HUES6 (cell line): ENCODE results near the gene TPH2.

ENCODE experiments used
- H3K27ac ChIP-seq: 2 replicates; pipeline ENCODE4 v1.7.0; 2013; ENCODE audit warnings: low read depth, mild to moderate bottlenecking, low read length, inconsistent platforms
- H3K27me3 ChIP-seq: 2 replicates; pipeline ENCODE4 v1.6.1; 2013; ENCODE audit warnings: low read length; ENCODE audit not compliant: control insufficient read depth, insufficient read depth
- H3K36me3 ChIP-seq: 2 replicates; pipeline ENCODE4 v1.6.1; 2013; ENCODE audit warnings: low read length; ENCODE audit not compliant: control insufficient read depth, insufficient read depth
- H3K4me1 ChIP-seq: 2 replicates; pipeline ENCODE4 v1.6.1; 2013; ENCODE audit warnings: low read length; ENCODE audit not compliant: control insufficient read depth, insufficient read depth
- H3K4me3 ChIP-seq: 2 replicates; pipeline ENCODE4 v1.5.1; 2013; ENCODE audit warnings: low read depth, low read length
- H3K9ac ChIP-seq: one replicate; pipeline ENCODE4 v1.6.1; 2013; ENCODE audit warnings: mild to moderate bottlenecking, low read length
- H3K9me3 ChIP-seq: 2 replicates; pipeline ENCODE4 v1.6.1; 2013; ENCODE audit warnings: low read depth, low read length; ENCODE audit not compliant: control insufficient read depth, insufficient read depth

TPH2 gene

GRCh38 chr12:72071030-72071429 is 132.4 kb downstream of the TPH2 start:
- Histone ChIP-seq H3K27ac (no peak overlapping the region), H3K36me3 (no peaks in the 10 kb centered on the region), H3K27me3 (no peaks in the 10 kb centered on the region), H3K4me3 (no peak overlapping the region), H3K4me1 (no peaks in the 10 kb centered on the region), H3K9me3 (peaks cover 30% of the 10 kb centered on the region), H3K9ac (no peak overlapping the region)

- Histone ChIP-seq H3K27ac (no peak overlapping the region), H3K9me3 (peaks cover 30% of the 10 kb centered on the region), H3K27me3 (no peaks in the 10 kb centered on the region), H3K4me1 (no peaks in the 10 kb centered on the region), H3K36me3 (no peaks in the 10 kb centered on the region), H3K9ac (no peak overlapping the region), H3K4me3 (no peak overlapping the region)
Measured at GRCh38 chr12:72072592-72073212, 134.1 kb downstream of the TPH2 start.

GRCh38 chr12:72074065-72074464 is 135.4 kb downstream of the TPH2 start:
- Histone ChIP-seq H3K9me3 (peaks cover 28% of the 10 kb centered on the region), H3K27ac (no peak overlapping the region), H3K4me1 (no peaks in the 10 kb centered on the region), H3K9ac (no peak overlapping the region), H3K36me3 (no peaks in the 10 kb centered on the region), H3K4me3 (no peak overlapping the region), H3K27me3 (no peaks in the 10 kb centered on the region)

GRCh38 chr12:72074956-72075355 is 136.3 kb downstream of the TPH2 start:
- Histone ChIP-seq H3K4me3 (no peak overlapping the region), H3K27ac (no peak overlapping the region), H3K4me1 (no peaks in the 10 kb centered on the region), H3K9me3 (peaks cover 27% of the 10 kb centered on the region), H3K9ac (no peak overlapping the region), H3K27me3 (no peaks in the 10 kb centered on the region), H3K36me3 (no peaks in the 10 kb centered on the region)

- H3K27ac ChIP-seq, result no peak overlapping the region
- H3K9ac ChIP-seq, result no peak overlapping the region
- H3K36me3 ChIP-seq, result no peaks in the 10 kb centered on the region
- H3K27me3 ChIP-seq, result no peaks in the 10 kb centered on the region
- peaks cover 22% of the 10 kb centered on the region for H3K9me3 ChIP-seq
- H3K4me1 ChIP-seq, result no peaks in the 10 kb centered on the region
- no peak overlapping the region for H3K4me3 ChIP-seq
Measured at GRCh38 chr12:72075401-72075800, 136.8 kb downstream of the TPH2 start.

GRCh38 chr12:72075891-72076557 is 137.4 kb downstream of the TPH2 start:
- no peaks in the 10 kb centered on the region for H3K4me1 ChIP-seq
- H3K9ac ChIP-seq, result no peak overlapping the region
- H3K27ac ChIP-seq, result no peak overlapping the region
- no peaks in the 10 kb centered on the region for H3K36me3 ChIP-seq
- H3K27me3 ChIP-seq, result no peaks in the 10 kb centered on the region
- peaks cover 16% of the 10 kb centered on the region for H3K9me3 ChIP-seq
- H3K4me3 ChIP-seq, result no peak overlapping the region

GRCh38 chr12:72076558-72076915 is 137.9 kb downstream of the TPH2 start:
- Histone ChIP-seq H3K9ac (no peak overlapping the region), H3K27me3 (no peaks in the 10 kb centered on the region), H3K4me3 (no peak overlapping the region), H3K36me3 (no peaks in the 10 kb centered on the region), H3K9me3 (peaks cover 11% of the 10 kb centered on the region), H3K4me1 (no peaks in the 10 kb centered on the region), H3K27ac (no peak overlapping the region)

- H3K36me3 ChIP-seq, result no peaks in the 10 kb centered on the region
- no peak overlapping the region for H3K9ac ChIP-seq
Measured at GRCh38 chr12:72077111-72077820, 138.6 kb downstream of the TPH2 start.

GRCh38 chr12:72081777-72082176 is 143.1 kb downstream of the TPH2 start:
- no peaks in the 10 kb centered on the region for H3K9me3 ChIP-seq
- no peak overlapping the region for H3K4me3 ChIP-seq
- H3K27me3 ChIP-seq, result no peaks in the 10 kb centered on the region
- H3K9ac ChIP-seq, result no peak overlapping the region
- H3K36me3 ChIP-seq, result no peaks in the 10 kb centered on the region
- H3K4me1 ChIP-seq, result peaks cover 13% of the 10 kb centered on the region
- no peak overlapping the region for H3K27ac ChIP-seq

More at GRCh38 chr12:72077111-72077820, 138.6 kb downstream of the TPH2 start:
- Histone ChIP-seq H3K27ac (no peak overlapping the region), H3K4me3 (no peak overlapping the region), H3K4me1 (no peaks in the 10 kb centered on the region), H3K27me3 (no peaks in the 10 kb centered on the region), H3K9me3 (peaks cover 5% of the 10 kb centered on the region; the same call in 1 of the 2 replicates)
